Mucosa of descending colon (tissue), 3 donors: ENCODE data around the gene HS3ST2. TPM values are rescaled to one million over a fixed set of nuclear protein-coding genes. Genes with fewer than 3 reads are reported as not detected.
A peak's percentile ranks its signal among the peaks of the same experiment; 100 is the strongest.
"Not testable (repeated sequence)": the region's sequence is repeated elsewhere in the genome, so short reads cannot be mapped to it uniquely, and the experiment has no call there.

Source experiments
- ATAC-seq: fragments of 200-7000 bp; cut with Tn5 transposase; one replicate; pipeline ENCODE4 v1.9.1; 2020; ENCODE audit warnings: mild to moderate bottlenecking, moderate library complexity
- DNase-seq, 3 donors: peaks; one replicate each; pipeline ENCODE4 v3.0.0-alpha.2; 2020
- H3K36me3 ChIP-seq: fragments of 200-600 bp; one replicate; pipeline ENCODE4 v1.8.0; 2021; ENCODE audit warnings: low read depth, mild to moderate bottlenecking
- H3K4me1 ChIP-seq: fragments of 200-600 bp; one replicate; pipeline ENCODE4 v1.8.0; 2021; ENCODE audit warnings: low read depth, mild to moderate bottlenecking
- H3K4me3 ChIP-seq: fragments of 200-600 bp; one replicate; pipeline ENCODE4 v1.8.0; 2021; ENCODE audit warnings: mild to moderate bottlenecking
- H3K9me3 ChIP-seq: fragments of 200-600 bp; one replicate; pipeline ENCODE4 v1.8.0; 2021; ENCODE audit warnings: mild to moderate bottlenecking
- CTCF ChIP-seq: fragments of 200-600 bp; IDR thresholded peaks from one replicate; pipeline ENCODE4 v1.8.0; 2022; ENCODE audit warnings: antibody characterized with exemption, mild to moderate bottlenecking
- intact Hi-C, 2 donors: fragments of 100-400 bp; cut with DNase I in 1 of 2; cut with micrococcal nuclease in 1 of 2; formaldehyde crosslinking; loops; one replicate each; pipeline versions ENCODE4 v1.11.0 to v1.11.1; 2022; cut with DNase I, micrococcal nuclease
- total RNA-seq, 3 donors: library from RNA; stranded (reverse); fragmentation: NEBNext Ultra II Directional in 2 of 3; extraction: Animal tissue kit (Norgen Biotek cat#: 25700) in 2 of 3; gene quantifications; one replicate each; pipeline versions ENCODE4 v1.2.1 to v1.2.4, GENCODE V29; 2021 to 2023
- donor health status: DM: no; HTN: no; CAD: no; lungs with moderate emphysema.
- donor health status: DM: no; HTN: no; CAD: no.
- donor health status: DM: no; HTN: yes; CAD: no.

The HS3ST2 gene
- total RNA-seq, 3 donors from 2014 or later = 0.20 to 1.6 (median 0.24) TPM

DNA sequence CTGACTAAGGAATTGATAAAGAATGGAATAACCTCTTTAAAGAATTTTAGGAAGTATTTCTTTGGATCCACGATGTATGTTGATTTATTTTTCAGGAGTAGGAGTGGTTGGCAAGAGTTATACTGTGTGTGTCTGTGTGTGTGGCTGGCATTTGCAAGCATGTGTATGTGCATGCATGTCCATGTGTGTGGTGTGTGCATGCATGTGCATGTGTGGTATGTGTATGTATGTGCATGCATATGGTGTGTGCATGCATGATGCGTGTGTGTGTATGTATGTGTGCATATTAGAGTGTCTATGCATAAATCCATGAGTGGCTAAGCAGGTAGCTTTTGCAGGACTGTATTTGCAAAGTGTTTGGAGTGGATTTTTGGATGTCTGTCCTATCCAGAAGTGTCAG, 120.8 kb downstream of the HS3ST2 start:
- DNase-seq (no peak), ATAC-seq (no peak)
- H3K4me3 ChIP-seq = no peak overlapping the region
- no peaks in the 10 kb centered on the region for H3K36me3 ChIP-seq
- H3K9me3 ChIP-seq = no peaks in the 10 kb centered on the region
- TF ChIP-seq CTCF = no peak
- H3K4me1 ChIP-seq = no peaks in the 10 kb centered on the region
- intact Hi-C loops = no loop called here

GRCh38 chr16:22937169-22937568, 123.2 kb downstream of the HS3ST2 start:
- DNase-seq = no peak
- intact Hi-C loops = no loop called here
- H3K4me1 ChIP-seq = no peaks in the 10 kb centered on the region
- H3K36me3 ChIP-seq = no peaks in the 10 kb centered on the region
- ATAC-seq = no peak
- TF ChIP-seq CTCF = no peak
- no peak overlapping the region for H3K4me3 ChIP-seq
- H3K9me3 ChIP-seq = no peaks in the 10 kb centered on the region

- DNase-seq = no peak
- ATAC-seq = no peak
- Histone ChIP-seq H3K4me3 (no peak overlapping the region), H3K4me1 (no peaks in the 10 kb centered on the region), H3K36me3 (no peaks in the 10 kb centered on the region), H3K9me3 (no peaks in the 10 kb centered on the region)
- intact Hi-C loops = no loop called here
- no peak for TF ChIP-seq CTCF
Measured at GRCh38 chr16:22938647-22939046, 124.7 kb downstream of the HS3ST2 start.

- H3K9me3 ChIP-seq, H3K36me3 ChIP-seq, intact Hi-C loops, H3K4me1 ChIP-seq, DNase-seq, ATAC-seq, H3K4me3 ChIP-seq: not testable (repeated sequence)
Measured at GRCh38 chr16:22939744-22940363, 125.9 kb downstream of the HS3ST2 start.

DNA sequence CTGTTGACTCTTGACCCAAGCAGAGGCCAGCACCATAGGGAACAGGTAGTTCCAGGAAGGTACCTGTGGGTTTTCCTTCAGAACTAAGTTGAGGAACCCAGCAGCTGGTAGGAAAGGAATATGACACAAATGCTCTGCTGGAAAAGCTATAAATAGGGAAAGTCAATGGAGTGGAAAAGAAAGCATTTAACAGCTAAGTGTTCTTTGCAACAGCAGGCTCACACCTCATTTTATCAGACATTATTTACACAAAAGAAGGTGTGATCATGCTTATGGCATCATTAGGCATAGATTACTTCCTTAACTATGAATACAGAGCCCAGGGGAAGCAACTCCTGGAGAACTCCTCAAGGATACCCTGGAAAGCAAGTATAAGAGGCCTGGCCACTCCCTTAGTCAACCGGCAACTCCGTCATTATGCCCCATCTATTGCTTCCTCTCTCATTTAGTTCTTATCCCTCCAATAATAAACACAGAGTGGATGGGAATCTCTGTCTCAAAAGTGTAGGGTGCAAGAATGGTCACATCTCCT, 128.1 kb downstream of the HS3ST2 start:
- peak; percentile 84 for ATAC-seq
- intact Hi-C loops = no loop called here
- Histone ChIP-seq H3K9me3 (no peaks in the 10 kb centered on the region), H3K4me3 (no peak overlapping the region), H3K36me3 (no peaks in the 10 kb centered on the region), H3K4me1 (no peaks in the 10 kb centered on the region)
- DNase-seq = peak in 1 of 3 donors; percentile 27
- no peak for TF ChIP-seq CTCF

DNA sequence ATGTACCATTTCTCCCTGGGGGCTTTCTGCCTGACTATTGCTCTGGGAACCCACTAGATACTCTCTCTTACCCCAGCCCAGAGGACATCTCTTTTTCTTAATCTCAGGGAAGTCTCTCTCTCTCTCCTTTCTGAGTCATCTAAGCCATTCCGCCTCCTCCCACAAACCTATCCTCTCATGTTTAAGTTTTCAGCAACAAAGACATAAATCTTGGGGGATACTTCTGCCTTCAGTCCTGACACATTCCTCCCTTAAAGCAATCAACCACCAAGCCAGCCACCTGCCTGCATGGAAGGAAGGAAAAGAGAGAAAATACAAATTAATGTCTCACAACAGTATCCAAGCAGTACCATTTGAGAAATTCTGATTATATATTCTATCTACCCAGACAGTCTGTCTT, 128.8 kb downstream of the HS3ST2 start:
- no peak for TF ChIP-seq CTCF
- no peak for ATAC-seq
- Histone ChIP-seq H3K36me3 (no peaks in the 10 kb centered on the region), H3K9me3 (no peaks in the 10 kb centered on the region), H3K4me1 (no peaks in the 10 kb centered on the region), H3K4me3 (no peak overlapping the region)
- intact Hi-C loops = no loop called here
- no peak for DNase-seq
